ENCODE measurements around the gene C16orf96.

- no peak for TF ChIP-seq CTCF (IDR thresholded peaks at IDR 0.05)
- TF ChIP-seq POLR2A (IDR thresholded peaks at IDR 0.05) = no peak
Measured at GRCh38 chr16:4603624-4604170, 47.6 kb downstream of the C16orf96 start.
